Testis (tissue), 3 donors: ENCODE results near the gene KDM4C. TPM values are rescaled to one million over a fixed set of nuclear protein-coding genes. Genes with fewer than 3 reads are reported as not detected.

Source experiments
- DNase-seq: peaks from one replicate; pipeline ENCODE4 v3.0.0-alpha.2; 2019
- H3K27ac ChIP-seq, 2 donors: fragments of 200-600 bp; sonication (generic); one replicate each; pipeline ENCODE4 v1.5.1; 2019
- H3K27me3 ChIP-seq: fragments of 200-600 bp; sonication (generic); one replicate; pipeline ENCODE4 v1.5.1; 2019
- H3K36me3 ChIP-seq: fragments of 200-600 bp; sonication (generic); one replicate; pipeline ENCODE4 v1.5.1; 2017; ENCODE audit warnings: low read depth; ENCODE audit errors: missing control alignments
- H3K4me1 ChIP-seq: fragments of 200-600 bp; sonication (generic); one replicate; pipeline ENCODE4 v1.5.1; 2019
- H3K4me3 ChIP-seq, 2 donors: fragments of 200-600 bp; sonication (generic); one replicate each; pipeline ENCODE4 v1.5.1; 2017 to 2019
- H3K9me3 ChIP-seq: fragments of 200-600 bp; sonication (generic); one replicate; pipeline ENCODE4 v1.5.1; 2017
- CTCF ChIP-seq, 3 experiments: fragments of 450-650 bp in 2 of 3; fragments of 200-600 bp in 1 of 3; sonication (generic) in 1 of 3; IDR thresholded peaks; one replicate each; pipeline ENCODE4 v1.5.1; 2016 to 2019; ENCODE audit warnings: antibody characterized with exemption in 3 of 3, mild to moderate bottlenecking in 2 of 3, moderate library complexity in 1 of 3
- POLR2A ChIP-seq: fragments of 450-650 bp; IDR thresholded peaks from one replicate; pipeline ENCODE4 v1.6.1; 2017; ENCODE audit warnings: antibody characterized with exemption, mild to moderate bottlenecking, moderate library complexity
- WGBS, 2 donors: methylation state at CpG; one replicate each; pipeline ENCODE4 v1.1.5; 2018; 5-methylcytosine and 5-hydroxymethylcytosine counted together
- intact Hi-C: fragments of 100-400 bp; cut with DNase I; formaldehyde crosslinking; loops from one replicate; pipeline ENCODE4 v1.15.1; 2023; ENCODE audit warnings: low total_unique reads
- polyA plus RNA-seq: library from polyadenylated mRNA; stranded (reverse); fragments of 350-450 nt; fragmentation: Illumina TruSeq; extraction: RNeasy Lipid Tissue Mini Kit (QIAGEN cat#74804); gene quantifications from one replicate; pipeline ENCODE4 v1.2.3, GENCODE V29; 2014; ENCODE audit warnings: low read depth, low replicate concordance; ENCODE audit not compliant: insufficient read depth
- total RNA-seq, 2 donors: library from RNA; depleted of rRNA; stranded (reverse); fragments of >200 nt; gene quantifications; one replicate each; pipeline ENCODE4 v1.2.3, GENCODE V29; 2016

The KDM4C gene
- total and polyA plus RNA-seq, 3 donors from 2014 or later, result 16.7 to 58.8 (median 48.8) TPM

GRCh38 chr9:7145361-7146069 is 387.7 kb downstream of the KDM4C start:
- Histone ChIP-seq H3K4me3 (no peak overlapping the region), H3K4me1 (peaks cover 6% of the 10 kb centered on the region), H3K27ac (no peak overlapping the region), H3K27me3 (no peaks in the 10 kb centered on the region), H3K36me3 (no peaks in the 10 kb centered on the region), H3K9me3 (no peaks in the 10 kb centered on the region)
- TF ChIP-seq CTCF (IDR thresholded peaks at IDR 0.05), result no peak
- TF ChIP-seq POLR2A, result no peak
- intact Hi-C loops, result no loop called here
- no peak for DNase-seq
- WGBS, 2 donors, result 86 to 93% methylated on average over 8 of the region's 8 CpGs

GRCh38 chr9:7146582-7146981 is 388.8 kb downstream of the KDM4C start:
- TF ChIP-seq POLR2A, result no peak
- no peak for TF ChIP-seq CTCF (IDR thresholded peaks at IDR 0.05)
- no peaks in the 10 kb centered on the region for H3K9me3 ChIP-seq
- no peak overlapping the region for H3K27ac ChIP-seq
- 74 to 78% methylated on average over 5 of the region's 5 CpGs for WGBS, 2 donors
- H3K27me3 ChIP-seq, result no peaks in the 10 kb centered on the region
- H3K36me3 ChIP-seq, result no peaks in the 10 kb centered on the region
- peaks cover 6% of the 10 kb centered on the region for H3K4me1 ChIP-seq
- DNase-seq, result no peak
- no peak overlapping the region for H3K4me3 ChIP-seq
- intact Hi-C loops, result no loop called here

- Histone ChIP-seq H3K9me3 (no peaks in the 10 kb centered on the region), H3K36me3 (no peaks in the 10 kb centered on the region), H3K27ac (no peak overlapping the region), H3K4me1 (peaks cover 6% of the 10 kb centered on the region), H3K27me3 (no peaks in the 10 kb centered on the region), H3K4me3 (no peak overlapping the region)
- TF ChIP-seq CTCF (IDR thresholded peaks at IDR 0.05), result no peak
- TF ChIP-seq POLR2A, result no peak
- WGBS, 2 donors, result 52 to 58% methylated on average over 5 to 14 of the region's 14 CpGs
- no peak for DNase-seq
- intact Hi-C loops, result no loop called here
Measured at GRCh38 chr9:7147121-7148090, 389.6 kb downstream of the KDM4C start.

- no peak overlapping the region for H3K4me3 ChIP-seq
Measured at GRCh38 chr9:7148243-7148765, 390.5 kb downstream of the KDM4C start.

More at GRCh38 chr9:7148243-7148765, 390.5 kb downstream of the KDM4C start:
- H3K4me1 ChIP-seq, result peaks cover 6% of the 10 kb centered on the region
- TF ChIP-seq CTCF (IDR thresholded peaks at IDR 0.05), result no peak
- no peak for TF ChIP-seq POLR2A
- no peaks in the 10 kb centered on the region for H3K36me3 ChIP-seq
- no peaks in the 10 kb centered on the region for H3K9me3 ChIP-seq
- H3K27ac ChIP-seq, result no peak overlapping the region
- intact Hi-C loops, result no loop called here
- no peak for DNase-seq
- H3K27me3 ChIP-seq, result no peaks in the 10 kb centered on the region
- 67 to 72% methylated on average over 4 to 7 of the region's 7 CpGs for WGBS, 2 donors
